HuH-7.5 (cell line): Measurements from ENCODE around the gene SLC6A3.
"Not testable (repeated sequence)": the region's sequence is repeated elsewhere in the genome, so short reads cannot be mapped to it uniquely, and the experiment has no call there.

Source experiments
- DNase-seq: peaks from one replicate; pipeline ENCODE4 v3.0.0; 2011; ENCODE audit warnings: low spot score

Gene SLC6A3

DNA sequence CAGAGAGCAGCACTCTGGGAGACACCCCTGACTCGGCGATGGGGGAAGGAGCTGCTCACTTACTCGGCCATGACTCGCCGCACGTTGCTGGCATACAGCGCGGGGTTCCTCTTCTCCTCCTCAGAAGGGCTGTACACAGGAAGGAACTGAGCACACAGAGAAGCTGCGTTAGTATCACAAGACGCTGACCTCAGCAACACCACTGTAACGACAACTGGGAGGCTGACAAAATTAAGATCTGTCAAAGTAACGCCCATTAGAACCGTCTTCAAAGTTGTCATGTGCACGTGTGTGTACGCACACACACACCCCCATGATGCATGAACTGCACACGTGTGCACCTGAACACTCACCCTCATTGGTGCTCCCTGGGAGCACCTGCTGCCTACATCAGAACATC is 32.1 kb upstream of the SLC6A3 start:
- no peak for DNase-seq

- DNase-seq = no peak
These were observed 31.7 kb upstream of the SLC6A3 start for GRCh38 chr5:1476967-1477310.

- no peak for DNase-seq
These were observed 31.1 kb upstream of the SLC6A3 start for GRCh38 chr5:1476181-1476966.

GRCh38 chr5:1475544-1475900 is 30.3 kb upstream of the SLC6A3 start:
- not testable (repeated sequence) for DNase-seq

GRCh38 chr5:1474866-1475543 is 29.8 kb upstream of the SLC6A3 start:
- no peak for DNase-seq

DNA sequence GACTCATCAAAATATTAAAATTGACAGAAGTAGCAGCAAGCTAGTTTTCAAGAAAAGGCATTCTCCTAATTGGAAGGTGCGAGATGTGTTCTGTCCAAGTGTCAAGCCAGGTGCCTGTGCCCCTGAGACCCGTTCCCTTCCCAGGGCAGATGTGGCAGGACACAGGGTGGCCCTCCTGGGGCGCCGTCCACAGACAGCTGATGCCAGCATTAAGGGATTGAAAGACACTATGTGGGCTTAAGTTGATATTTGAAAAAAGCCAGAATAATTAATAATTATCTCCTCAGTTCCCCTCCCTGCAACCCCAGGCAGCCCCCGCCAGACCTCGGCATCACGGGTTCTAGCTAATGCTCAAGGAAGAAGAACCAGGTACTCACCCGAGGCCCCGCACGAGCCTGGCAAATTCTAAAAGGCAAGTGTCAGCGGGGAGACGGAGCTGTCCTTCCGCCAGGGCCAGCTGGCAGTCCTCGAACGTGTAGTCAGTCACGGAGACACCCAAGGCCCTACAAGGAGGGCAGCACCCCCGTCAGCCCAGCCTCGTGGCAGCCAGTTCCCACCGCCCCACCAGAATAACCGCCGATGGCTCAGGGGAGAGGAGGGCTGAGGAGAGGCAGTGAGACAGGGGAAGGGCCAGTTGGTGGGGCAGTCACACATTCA is 29.1 kb upstream of the SLC6A3 start:
- no peak for DNase-seq

DNA sequence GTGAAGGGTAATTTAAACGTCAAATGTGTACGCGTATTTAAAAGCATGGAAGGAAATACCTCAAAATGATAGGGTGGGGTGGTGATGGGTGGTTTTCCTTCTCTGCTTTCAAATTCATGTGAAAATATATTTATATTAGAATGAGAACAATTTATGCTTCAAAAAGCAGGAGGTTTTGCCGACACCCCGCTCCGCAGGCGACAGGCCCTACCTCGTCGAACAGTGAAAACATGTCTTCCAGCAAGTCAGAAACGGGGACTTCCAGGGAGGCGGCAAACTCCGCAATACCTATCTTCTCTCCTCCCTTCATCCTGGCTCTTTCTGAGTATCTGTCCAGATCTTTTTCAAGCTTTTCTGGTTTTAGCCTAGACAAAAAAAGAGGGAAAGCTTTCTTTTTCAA is 28.5 kb upstream of the SLC6A3 start:
- no peak for DNase-seq

GRCh38 chr5:1472964-1473628 is 27.9 kb upstream of the SLC6A3 start:
- DNase-seq = no peak

DNA sequence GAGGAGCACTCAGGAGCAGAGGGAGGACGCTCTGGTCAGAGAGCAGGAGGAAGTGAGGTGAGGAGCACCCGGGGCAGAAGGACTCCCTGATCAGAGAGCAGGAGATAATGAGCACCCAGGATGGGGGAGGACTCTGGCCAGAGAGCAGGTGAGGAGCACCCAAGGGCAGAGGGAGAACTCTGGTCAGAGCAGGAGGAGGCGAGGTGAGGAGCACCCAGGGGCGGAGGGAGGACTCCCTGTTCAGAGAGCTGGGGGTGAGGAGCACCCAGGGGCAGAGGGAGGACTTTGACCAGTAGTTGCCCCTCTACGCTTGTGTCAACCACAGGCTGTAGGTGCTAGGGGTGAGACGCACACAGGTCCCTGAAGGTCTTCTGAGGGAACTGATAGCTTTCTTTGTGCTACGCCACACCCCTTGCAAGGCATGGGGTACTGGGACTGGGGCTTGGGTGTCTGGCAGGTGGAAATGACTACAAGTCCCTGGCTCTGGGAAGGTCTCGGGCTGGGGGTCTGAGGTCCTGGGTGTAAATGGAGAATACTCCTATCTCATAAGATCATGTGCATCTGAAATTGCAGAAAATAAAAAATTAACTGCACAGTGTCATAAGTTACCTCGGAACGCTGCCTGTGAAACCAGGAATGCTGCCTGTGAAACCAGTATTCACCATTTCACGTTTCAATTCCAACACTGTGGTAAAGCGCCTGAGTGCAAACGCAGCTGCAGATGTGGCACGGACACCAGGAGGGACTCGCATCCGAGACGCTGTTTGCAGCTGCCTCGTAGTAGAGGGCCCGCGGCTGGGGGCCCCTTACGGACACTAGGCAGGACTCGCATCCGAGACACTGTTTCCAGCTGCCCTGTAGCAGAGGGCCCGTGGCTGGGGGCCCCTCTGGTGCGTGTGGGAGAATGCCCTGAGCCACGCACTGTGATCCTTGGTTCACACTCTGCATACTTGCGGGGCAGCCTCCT is 27.0 kb upstream of the SLC6A3 start:
- no peak for DNase-seq

GRCh38 chr5:1471240-1471853 is 26.1 kb upstream of the SLC6A3 start:
- DNase-seq = no peak

GRCh38 chr5:1470762-1471211 is 25.5 kb upstream of the SLC6A3 start:
- DNase-seq = no peak

GRCh38 chr5:1468629-1469527 is 23.6 kb upstream of the SLC6A3 start:
- no peak for DNase-seq

DNA sequence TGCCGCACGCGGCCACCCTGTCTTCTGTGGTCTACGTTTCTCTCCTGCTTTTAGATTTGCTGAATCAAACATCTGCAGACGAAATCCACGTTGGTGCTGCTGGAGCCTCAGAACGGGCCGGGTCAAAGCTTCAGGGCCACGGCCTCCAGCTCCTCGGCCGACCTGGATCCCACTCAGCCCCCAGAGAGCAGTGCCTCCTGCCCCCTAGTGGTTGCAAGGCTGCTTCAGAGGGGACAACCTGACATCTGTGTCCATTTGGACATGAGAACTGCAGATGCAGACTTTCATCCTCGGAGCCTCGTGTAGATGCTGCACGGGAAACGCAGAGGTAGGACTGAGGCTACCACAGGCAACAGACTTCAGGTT is 23.0 kb upstream of the SLC6A3 start:
- peak; percentile 66 for DNase-seq

DNA sequence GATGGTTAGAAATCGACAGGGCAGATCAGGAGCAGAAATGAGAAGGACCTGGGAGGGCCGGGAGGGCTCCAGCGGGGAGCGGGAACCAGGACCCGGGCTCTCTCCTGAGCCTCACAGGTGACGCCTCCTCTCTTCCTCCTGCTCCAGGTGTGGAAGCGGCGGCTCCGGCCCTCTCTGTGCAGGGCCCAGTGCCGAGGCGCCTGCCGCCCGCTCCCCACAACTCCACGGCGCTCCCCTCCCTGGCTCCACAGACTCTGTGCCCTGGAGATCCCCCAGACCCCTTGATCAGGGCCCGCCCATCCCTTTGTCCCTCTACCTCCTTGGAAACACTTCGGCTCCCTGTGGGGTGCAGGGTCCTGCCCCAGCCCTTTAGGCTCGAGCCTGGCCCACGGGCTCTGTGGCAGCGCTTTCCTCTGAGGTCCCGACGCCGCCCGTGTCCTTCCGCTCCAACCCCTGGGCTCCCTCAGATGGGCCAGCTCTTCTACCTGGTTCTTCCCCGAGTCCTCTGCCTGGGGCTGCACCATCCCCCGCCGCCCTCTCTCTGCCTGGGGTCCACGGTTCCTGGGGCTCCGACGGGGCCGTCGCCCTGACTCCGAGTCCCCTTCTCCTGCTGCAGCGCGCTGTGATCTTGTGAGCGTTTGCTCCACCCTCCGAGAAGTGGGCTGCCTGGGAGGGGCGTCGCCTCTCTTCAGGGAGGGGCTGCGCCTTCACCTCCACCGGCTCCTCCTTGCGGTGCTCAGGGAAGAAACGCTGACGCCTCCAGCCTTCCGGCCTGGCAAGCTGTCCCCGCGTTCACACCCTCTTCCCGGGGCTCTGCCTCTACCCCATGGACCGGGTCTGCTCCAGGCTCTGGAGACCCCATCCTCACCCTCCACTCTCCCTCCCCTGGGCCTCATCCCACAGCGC is 22.4 kb upstream of the SLC6A3 start:
- DNase-seq = no peak

DNA sequence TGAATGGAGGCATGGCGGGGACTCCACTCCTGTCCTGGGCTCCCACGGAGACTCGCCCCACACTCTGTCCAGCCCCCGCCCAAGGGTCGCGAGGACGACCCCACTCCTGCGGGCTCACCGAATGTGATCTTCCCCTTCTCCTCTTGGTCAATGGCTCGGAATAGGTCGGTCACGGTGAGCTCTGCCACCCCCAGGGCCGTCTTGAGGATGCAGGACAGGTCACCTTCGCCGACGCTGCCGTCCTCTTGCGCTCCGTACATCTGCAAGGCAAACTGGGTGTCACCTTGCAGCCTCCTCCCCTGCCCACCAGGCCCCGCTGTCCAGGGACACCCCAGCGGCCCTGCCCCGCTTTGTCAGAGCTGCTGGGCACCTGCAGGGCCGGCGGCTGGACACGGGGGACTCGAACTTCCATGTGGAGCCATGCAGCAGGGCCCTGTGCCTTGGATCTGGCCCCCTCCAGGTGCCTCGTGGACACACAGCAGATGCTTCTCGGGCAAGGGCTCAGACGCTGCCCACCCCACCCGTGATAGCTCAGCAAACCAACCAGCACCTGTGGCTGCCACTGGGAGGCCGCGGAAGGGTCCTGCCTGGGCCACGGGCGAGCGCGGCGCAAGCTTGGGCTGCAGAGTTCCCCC is 21.5 kb upstream of the SLC6A3 start:
- no peak for DNase-seq

GRCh38 chr5:1465966-1466471 is 20.8 kb upstream of the SLC6A3 start:
- DNase-seq = no peak

DNA sequence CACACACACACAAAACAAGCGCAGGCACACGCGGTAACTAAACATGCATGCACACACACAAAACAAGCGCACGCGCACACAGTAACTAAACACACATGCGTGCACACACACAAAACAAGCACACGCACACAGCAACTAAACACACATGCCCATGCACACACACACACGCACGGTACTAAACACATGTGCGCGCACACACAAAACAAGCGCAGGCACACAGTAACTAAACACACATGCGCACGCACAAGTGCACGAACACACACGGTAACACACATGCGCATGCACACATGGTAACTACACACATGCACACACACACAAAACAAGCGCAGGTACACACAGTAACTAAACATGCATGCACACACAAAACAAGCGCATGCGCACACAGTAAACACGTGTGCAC is 19.9 kb upstream of the SLC6A3 start:
- DNase-seq = no peak

DNA sequence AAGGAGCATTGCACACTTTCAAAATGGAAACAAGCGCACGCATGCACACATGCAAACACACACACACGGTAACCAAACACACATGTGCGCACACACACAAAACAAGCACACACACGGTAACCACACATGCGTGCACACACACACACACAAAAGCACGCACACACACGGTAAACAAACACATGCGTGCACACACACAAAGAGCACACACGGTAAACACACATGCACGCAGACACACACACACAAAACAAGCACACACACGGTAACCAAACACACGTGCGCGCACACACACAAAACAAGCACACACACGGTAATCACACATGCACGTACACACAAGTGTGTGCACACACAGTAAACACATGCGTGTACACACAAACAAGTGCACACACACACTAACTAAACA is 19.3 kb upstream of the SLC6A3 start:
- no peak for DNase-seq

- DNase-seq = no peak
These were observed 18.8 kb upstream of the SLC6A3 start for GRCh38 chr5:1464096-1464446.
